ENCODE results near the gene JAKMIP1. TPM values are rescaled to one million over a fixed set of nuclear protein-coding genes. Genes with fewer than 3 reads are reported as not detected.

Gene JAKMIP1
- polyA plus RNA-seq, 1 donor from 2014 or later, result 15.3 TPM

DNA sequence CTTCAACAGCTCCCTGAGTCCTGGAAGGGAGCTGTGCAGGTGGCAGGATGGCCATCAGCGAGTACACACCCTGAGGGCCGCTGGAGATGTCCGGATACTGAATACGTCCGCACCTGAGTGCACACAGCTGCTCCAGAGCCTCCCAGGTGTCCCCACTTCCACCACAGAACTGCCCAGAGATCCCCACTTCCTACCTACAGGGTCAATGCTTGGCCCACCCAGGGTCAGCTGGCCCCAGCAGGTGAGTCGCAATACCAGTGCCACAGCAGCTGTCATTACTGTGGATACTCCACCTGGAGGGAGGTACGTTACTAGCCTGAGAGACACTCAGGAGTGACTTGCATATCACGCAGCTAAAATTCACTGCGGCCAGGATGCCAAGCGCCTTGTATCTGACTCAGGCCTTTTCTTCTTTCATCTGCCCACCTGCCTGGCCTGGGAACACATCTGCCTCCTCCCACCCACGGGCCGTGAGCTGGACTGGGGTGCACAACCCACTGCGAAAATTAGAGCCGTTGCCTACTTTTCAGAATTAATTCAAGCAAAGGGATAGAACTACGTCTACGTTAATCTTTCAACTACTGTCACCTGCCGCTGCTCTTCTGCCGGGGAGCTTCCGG lies 191.5 kb downstream of the JAKMIP1 start:
- H4K20me1 ChIP-seq (ENCODE audit: insufficient read depth), result no peaks in the 10 kb centered on the region
- no peaks in the 10 kb centered on the region for H3K79me2 ChIP-seq (replicated peaks; ENCODE audit: insufficient read depth, low read length)
- no peaks in the 10 kb centered on the region for H3K9me2 ChIP-seq (ENCODE audit: insufficient read depth, low read length)
- no peak overlapping the region for H3K4me3 ChIP-seq (ENCODE audit: low read length)
- no peaks in the 10 kb centered on the region for H3K9me3 ChIP-seq (ENCODE audit: low read length)
- no peak overlapping the region for H3K4me2 ChIP-seq (ENCODE audit: low read length)
- no peak overlapping the region for H2AFZ ChIP-seq (ENCODE audit: low read depth, low read length)
- peaks cover 24% of the 10 kb centered on the region for H3K27me3 ChIP-seq (ENCODE audit: insufficient read depth, low read depth, low read length)
- TF ChIP-seq MXI1 (conservative IDR thresholded peaks at IDR 0.05; ENCODE audit: poor library complexity, severe bottlenecking) (no peak), POLR2AphosphoS5 (IDR thresholded peaks at IDR 0.05) (no peak), EZH2 (IDR thresholded peaks at IDR 0.05; ENCODE audit: borderline replicate concordance, insufficient read depth, low read length, poor library complexity, severe bottlenecking) (no peak), CTCF (IDR thresholded peaks at IDR 0.05; ENCODE audit: poor library complexity, severe bottlenecking) (no peak), RAD21 (conservative IDR thresholded peaks at IDR 0.05) (no peak), EP300 (conservative IDR thresholded peaks at IDR 0.05; ENCODE audit: poor library complexity, severe bottlenecking) (no peak), SMC3 (conservative IDR thresholded peaks at IDR 0.05; ENCODE audit: poor library complexity) (no peak), TAF1 (IDR thresholded peaks at IDR 0.05; ENCODE audit: low read depth) (no peak)
- TF ChIP-seq, protein P1, sequence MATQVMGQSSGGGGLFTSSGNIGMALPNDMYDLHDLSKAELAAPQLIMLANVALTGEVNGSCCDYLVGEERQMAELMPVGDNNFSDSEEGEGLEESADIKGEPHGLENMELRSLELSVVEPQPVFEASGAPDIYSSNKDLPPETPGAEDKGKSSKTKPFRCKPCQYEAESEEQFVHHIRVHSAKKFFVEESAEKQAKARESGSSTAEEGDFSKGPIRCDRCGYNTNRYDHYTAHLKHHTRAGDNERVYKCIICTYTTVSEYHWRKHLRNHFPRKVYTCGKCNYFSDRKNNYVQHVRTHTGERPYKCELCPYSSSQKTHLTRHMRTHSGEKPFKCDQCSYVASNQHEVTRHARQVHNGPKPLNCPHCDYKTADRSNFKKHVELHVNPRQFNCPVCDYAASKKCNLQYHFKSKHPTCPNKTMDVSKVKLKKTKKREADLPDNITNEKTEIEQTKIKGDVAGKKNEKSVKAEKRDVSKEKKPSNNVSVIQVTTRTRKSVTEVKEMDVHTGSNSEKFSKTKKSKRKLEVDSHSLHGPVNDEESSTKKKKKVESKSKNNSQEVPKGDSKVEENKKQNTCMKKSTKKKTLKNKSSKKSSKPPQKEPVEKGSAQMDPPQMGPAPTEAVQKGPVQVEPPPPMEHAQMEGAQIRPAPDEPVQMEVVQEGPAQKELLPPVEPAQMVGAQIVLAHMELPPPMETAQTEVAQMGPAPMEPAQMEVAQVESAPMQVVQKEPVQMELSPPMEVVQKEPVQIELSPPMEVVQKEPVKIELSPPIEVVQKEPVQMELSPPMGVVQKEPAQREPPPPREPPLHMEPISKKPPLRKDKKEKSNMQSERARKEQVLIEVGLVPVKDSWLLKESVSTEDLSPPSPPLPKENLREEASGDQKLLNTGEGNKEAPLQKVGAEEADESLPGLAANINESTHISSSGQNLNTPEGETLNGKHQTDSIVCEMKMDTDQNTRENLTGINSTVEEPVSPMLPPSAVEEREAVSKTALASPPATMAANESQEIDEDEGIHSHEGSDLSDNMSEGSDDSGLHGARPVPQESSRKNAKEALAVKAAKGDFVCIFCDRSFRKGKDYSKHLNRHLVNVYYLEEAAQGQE (IDR thresholded peaks at IDR 0.05; ENCODE audit: borderline replicate concordance), result no peak
- H3K36me3 ChIP-seq (ENCODE audit: insufficient read depth, low read length), result no peaks in the 10 kb centered on the region
- no peak overlapping the region for H3K9ac ChIP-seq (ENCODE audit: low read length)
- no peak overlapping the region for H3K27ac ChIP-seq (ENCODE audit: low read length)
- no peaks in the 10 kb centered on the region for H3F3A ChIP-seq (ENCODE audit: insufficient read depth, low read length, poor library complexity, severe bottlenecking)

DNA sequence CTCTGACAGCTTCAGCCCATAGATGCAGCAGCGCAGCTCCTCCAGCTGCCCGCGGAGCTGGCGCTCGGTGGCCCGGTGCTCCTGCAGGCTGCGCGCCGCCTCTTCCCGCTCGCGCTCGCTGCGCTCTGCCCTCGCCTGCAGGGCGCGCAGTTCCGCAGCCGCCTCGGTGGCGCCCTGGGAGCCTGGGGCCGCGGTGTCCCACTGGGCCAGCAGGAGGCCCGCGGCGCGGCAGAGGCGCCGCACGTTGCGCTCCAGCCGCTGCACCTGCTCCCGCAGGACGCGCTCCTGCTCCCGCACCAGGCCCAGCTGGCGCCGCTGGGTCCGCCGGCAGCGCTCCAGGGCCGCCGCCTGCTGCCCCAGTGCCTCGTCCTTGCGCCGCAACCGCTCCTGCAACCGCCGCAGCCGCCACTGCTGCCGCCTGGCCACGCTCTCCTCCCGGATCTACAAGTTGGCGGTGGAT lies 192.2 kb downstream of the JAKMIP1 start:
- H3K36me3 ChIP-seq (ENCODE audit: insufficient read depth, low read length), result no peaks in the 10 kb centered on the region
- no peak overlapping the region for H3K27ac ChIP-seq (ENCODE audit: low read length)
- no peak overlapping the region for H2AFZ ChIP-seq (ENCODE audit: low read depth, low read length)
- no peaks in the 10 kb centered on the region for H3K9me2 ChIP-seq (ENCODE audit: insufficient read depth, low read length)
- H3K9me3 ChIP-seq (ENCODE audit: low read length), result no peaks in the 10 kb centered on the region
- H3K9ac ChIP-seq (ENCODE audit: low read length), result no peak overlapping the region
- no peaks in the 10 kb centered on the region for H4K20me1 ChIP-seq (ENCODE audit: insufficient read depth)
- H3K4me2 ChIP-seq (ENCODE audit: low read length), result no peak overlapping the region
- no peaks in the 10 kb centered on the region for H3F3A ChIP-seq (ENCODE audit: insufficient read depth, low read length, poor library complexity, severe bottlenecking)
- peaks cover 24% of the 10 kb centered on the region for H3K27me3 ChIP-seq (ENCODE audit: insufficient read depth, low read depth, low read length)
- H3K4me3 ChIP-seq (ENCODE audit: low read length), result no peak overlapping the region
- no peaks in the 10 kb centered on the region for H3K79me2 ChIP-seq (replicated peaks; ENCODE audit: insufficient read depth, low read length)
- TF ChIP-seq MXI1 (conservative IDR thresholded peaks at IDR 0.05; ENCODE audit: poor library complexity, severe bottlenecking) (no peak), TAF1 (IDR thresholded peaks at IDR 0.05; ENCODE audit: low read depth) (no peak)

Measured in neural cell (in vitro differentiated cells).